GM12865 (cell line): ENCODE results near the gene GUCD1.

ENCODE experiments used
- DNase-seq: peaks from one replicate; pipeline ENCODE4 v3.0.0; 2010; ENCODE audit warnings: low read depth
- H3K4me3 ChIP-seq: 2 replicates; pipeline ENCODE4 v1.5.1; 2011; ENCODE audit warnings: mild to moderate bottlenecking, low read depth, low read length, control low read depth
- CTCF ChIP-seq: IDR thresholded peaks from 2 replicates; pipeline ENCODE4 v1.5.1; 2011; ENCODE audit warnings: low read length, control low read depth, low read depth, inconsistent platforms; ENCODE audit not compliant: insufficient read depth; ENCODE audit errors: missing control alignments

Gene GUCD1

DNA sequence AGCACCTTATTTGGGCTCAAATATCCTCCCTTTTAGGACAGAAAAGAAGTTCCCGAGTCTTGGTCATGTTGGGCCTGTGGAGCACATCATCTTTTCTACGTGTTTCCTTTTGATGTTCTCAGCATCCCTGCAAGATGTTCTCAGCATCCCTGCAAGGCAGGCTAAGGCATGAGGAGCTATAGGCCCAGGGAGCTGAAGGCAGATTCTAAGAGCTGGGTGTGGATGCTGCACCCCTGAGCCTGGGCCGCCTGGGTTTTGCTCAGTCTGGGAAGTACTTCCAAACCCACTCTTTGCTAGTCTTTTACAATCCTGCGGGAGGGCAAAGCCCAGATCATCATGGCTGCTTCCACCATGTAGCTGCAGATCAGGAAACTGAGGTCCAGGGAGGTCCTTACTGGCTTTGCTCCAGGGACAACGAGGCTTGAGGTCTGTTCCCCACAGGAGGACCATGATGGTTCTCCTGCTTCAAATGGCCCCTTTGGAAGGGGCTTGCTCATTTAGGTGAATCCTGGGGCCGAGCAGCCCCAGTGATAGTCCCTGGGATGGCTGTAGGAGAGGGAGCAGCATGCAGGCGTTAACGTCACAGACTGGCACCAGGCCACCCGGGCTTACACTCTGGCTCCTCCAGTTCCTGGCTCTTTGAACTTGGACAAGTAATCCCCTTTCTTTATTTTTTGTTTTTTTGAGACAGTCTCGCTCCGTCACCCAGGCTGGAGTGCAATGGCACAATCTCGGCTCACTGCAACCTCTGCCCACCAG is 27.3 kb upstream of the GUCD1 start:
- DNase-seq = no peak
- H3K4me3 ChIP-seq = no peak overlapping the region
- no peak for TF ChIP-seq CTCF

DNA sequence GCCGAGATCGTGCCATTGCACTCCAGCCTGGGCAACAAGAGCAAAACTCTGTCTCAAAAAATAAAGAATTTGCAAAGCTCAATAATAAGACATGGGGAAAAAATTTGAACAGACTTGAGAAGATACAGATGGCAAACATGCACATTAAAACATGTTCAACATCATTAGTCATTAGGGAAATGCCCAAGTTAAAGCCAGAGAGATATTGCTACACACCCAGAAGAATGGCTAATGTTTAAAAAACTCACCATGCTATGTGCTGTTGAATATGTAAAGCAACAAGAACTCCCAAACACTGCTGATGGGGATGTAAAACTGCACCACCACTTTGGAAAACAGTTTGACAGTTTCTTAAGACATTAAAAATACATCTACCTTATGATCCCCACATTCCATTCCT is 25.3 kb upstream of the GUCD1 start:
- no peak for DNase-seq
- H3K4me3 ChIP-seq = no peak overlapping the region
- TF ChIP-seq CTCF = no peak

DNA sequence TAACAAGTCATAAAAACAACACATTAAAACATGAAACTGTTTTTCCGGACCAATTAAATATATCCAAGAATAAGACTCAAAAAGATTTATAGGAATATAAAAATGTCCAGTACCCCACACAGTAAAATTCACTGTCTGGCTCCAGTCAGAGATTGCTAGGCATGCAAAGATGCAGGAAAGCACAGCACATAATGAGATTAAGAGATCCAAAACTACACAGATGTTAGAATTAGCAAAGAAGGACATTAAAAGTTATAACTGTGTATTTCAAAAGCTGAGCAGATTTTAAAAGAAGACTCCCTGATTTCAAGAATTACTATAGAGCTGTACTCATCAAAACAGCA is 24.3 kb upstream of the GUCD1 start:
- DNase-seq = no peak
- no peak overlapping the region for H3K4me3 ChIP-seq
- TF ChIP-seq CTCF = no peak

DNA sequence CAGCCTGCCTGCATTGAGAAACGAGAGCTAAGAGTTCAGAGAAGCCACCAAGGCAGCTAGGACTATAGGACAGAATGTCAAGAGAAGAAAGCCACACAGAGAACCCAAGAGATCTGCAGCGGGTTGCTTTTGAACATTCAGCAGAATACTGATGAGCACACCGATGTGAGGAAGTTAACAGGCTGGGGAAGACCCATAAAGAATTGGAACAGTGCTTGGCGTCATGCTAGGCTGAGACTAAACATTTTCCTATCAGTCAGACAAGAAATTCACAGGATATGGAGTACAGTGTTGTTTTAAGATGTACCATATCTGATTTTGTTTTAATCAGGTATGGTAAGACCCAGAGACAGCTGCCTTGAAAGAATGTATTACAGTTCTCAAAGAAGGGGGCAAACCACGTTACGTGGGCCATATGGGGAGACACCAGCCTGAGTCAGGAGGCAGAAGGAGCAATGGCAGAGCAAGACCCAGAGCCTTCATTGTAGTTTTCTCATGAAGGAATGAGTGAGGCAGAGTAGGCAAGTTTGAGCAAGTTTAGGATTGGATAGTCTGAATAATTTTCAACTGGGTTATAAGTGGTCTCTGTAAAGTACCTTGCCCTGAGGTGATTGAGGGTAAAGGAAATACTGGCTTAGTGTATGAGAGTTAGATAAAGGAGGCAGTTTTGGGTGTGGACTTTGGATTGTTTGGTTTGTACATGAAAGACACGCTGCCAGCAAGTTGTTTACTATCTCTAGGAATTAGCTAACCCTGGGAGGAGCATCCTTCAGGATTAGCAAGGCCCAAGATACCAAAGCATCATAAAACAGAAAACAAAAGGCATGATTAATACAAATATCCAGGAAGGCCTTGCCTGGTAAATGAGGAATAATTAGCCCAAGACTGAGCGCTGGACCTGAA is 23.7 kb upstream of the GUCD1 start:
- DNase-seq = no peak
- no peak overlapping the region for H3K4me3 ChIP-seq
- no peak for TF ChIP-seq CTCF

- H3K4me3 ChIP-seq = no peak overlapping the region
- DNase-seq = no peak
- no peak for TF ChIP-seq CTCF
Measured at GRCh38 chr22:24576778-24577177, 21.8 kb upstream of the GUCD1 start.

GRCh38 chr22:24571266-24571665 is 16.3 kb upstream of the GUCD1 start:
- H3K4me3 ChIP-seq = no peak overlapping the region
- no peak for TF ChIP-seq CTCF
- DNase-seq = no peak

DNA sequence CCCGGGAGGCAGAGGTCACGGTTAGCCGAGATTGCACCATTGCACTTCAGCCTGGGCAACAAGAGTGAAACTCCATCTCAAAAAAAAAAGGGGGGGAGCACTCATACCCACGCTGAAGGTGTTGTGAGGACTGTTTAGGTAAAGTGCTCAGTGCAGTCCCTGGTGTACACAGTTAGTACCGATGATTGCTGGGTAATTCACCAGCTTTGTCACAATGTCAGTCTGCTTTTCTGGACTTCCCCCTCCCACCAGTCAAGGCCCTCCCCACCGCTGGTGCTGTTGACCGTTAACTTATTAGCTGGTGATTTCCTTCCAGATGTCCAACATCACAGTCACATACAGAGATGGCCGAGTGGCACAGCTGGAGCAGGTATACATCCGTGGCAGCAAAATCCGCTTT is 12.7 kb upstream of the GUCD1 start:
- DNase-seq = peak; percentile 22
- TF ChIP-seq CTCF = no peak
- H3K4me3 ChIP-seq = no peak overlapping the region
